Measurements from ENCODE around the gene ADARB2. TPM values are rescaled to one million over a fixed set of nuclear protein-coding genes. Genes with fewer than 3 reads are reported as not detected.

ADARB2 gene
- polyA plus RNA-seq, 3 donors = not detected

GRCh38 chr10:1552881-1553670 is 184.2 kb downstream of the ADARB2 start:
- Histone ChIP-seq H3K4me1 (ENCODE audit: control insufficient read depth in 1 of 2, insufficient read depth in 2 of 2, low read length in 2 of 2) (no peaks in the 10 kb centered on the region), H3K27ac (ENCODE audit: low read depth in 1 of 2, low read length in 2 of 2) (no peak overlapping the region), H3K4me2 (replicated peaks; ENCODE audit: extremely low read depth, low read length, poor library complexity, severe bottlenecking) (no peak overlapping the region), H3K36me3 (replicated peaks in 1 of 2; ENCODE audit: control insufficient read depth in 1 of 2, insufficient read depth in 2 of 2, low read length in 2 of 2) (no peaks in the 10 kb centered on the region), H3K79me2 (ENCODE audit: insufficient read depth, low read length) (no peaks in the 10 kb centered on the region), H2AFZ (ENCODE audit: insufficient read depth, low read depth, low read length, poor library complexity, severe bottlenecking) (no peak overlapping the region), H4K20me1 (ENCODE audit: insufficient read depth, low read length) (no peaks in the 10 kb centered on the region), H3K9me3 (replicated peaks in 1 of 2; ENCODE audit: control insufficient read depth in 1 of 2, insufficient read depth in 1 of 2, low read length in 2 of 2) (peaks cover 0 to 9% of the 10 kb centered on the region in 2 donors), H3K4me3 (replicated peaks in 1 of 3; ENCODE audit: low read depth in 2 of 3, low read length in 3 of 3) (no peak overlapping the region), H3K27me3 (ENCODE audit: control insufficient read depth in 2 of 2, insufficient read depth in 2 of 2, low read length in 2 of 2) (no peaks in the 10 kb centered on the region), H3K9ac (ENCODE audit: insufficient read depth, low read length, poor library complexity, severe bottlenecking) (no peak overlapping the region)
- no peak for TF ChIP-seq CTCF (IDR thresholded peaks at IDR 0.05)
- Mint-ChIP-seq H3K9me3 (peaks cover 3 to 8% (median 5%) of the 10 kb centered on the region in 7 donors), H3K4me1 (no peaks in the 10 kb centered on the region), H3K27me3 (ENCODE audit: low read depth in 3 of 3) (peaks cover 0 to 6% (median 1%) of the 10 kb centered on the region in 3 donors), H3K27ac (no peak overlapping the region), H3K4me3 (no peak overlapping the region), H3K36me3 (no peaks in the 10 kb centered on the region)
- DNase-seq = no peak
- WGBS (ENCODE audit: insufficient coverage) = 85% methylated on average over 20 of the region's 30 CpGs
- intact Hi-C loops (cut with micrococcal nuclease) = no loop called here

GRCh38 chr10:1552406-1552805 is 184.9 kb downstream of the ADARB2 start:
- H3K9me3 Mint-ChIP-seq = peaks cover 3 to 15% (median 8%) of the 10 kb centered on the region in 7 donors
- no peaks in the 10 kb centered on the region for H3K36me3 ChIP-seq (replicated peaks in 1 of 2; ENCODE audit: control insufficient read depth in 1 of 2, insufficient read depth in 2 of 2, low read length in 2 of 2)
- no peak overlapping the region for H3K9ac ChIP-seq (ENCODE audit: insufficient read depth, low read length, poor library complexity, severe bottlenecking)
- no peak overlapping the region for H3K27ac Mint-ChIP-seq
- H3K27me3 ChIP-seq (ENCODE audit: control insufficient read depth in 2 of 2, insufficient read depth in 2 of 2, low read length in 2 of 2) = no peaks in the 10 kb centered on the region
- no peak for DNase-seq
- 71% methylated on average over 7 of the region's 9 CpGs for WGBS (ENCODE audit: insufficient coverage)
- TF ChIP-seq CTCF (IDR thresholded peaks at IDR 0.05) = no peak
- intact Hi-C loops (cut with micrococcal nuclease) = no loop called here
- peaks cover 0 to 14% of the 10 kb centered on the region in 2 donors for H3K9me3 ChIP-seq (replicated peaks in 1 of 2; ENCODE audit: control insufficient read depth in 1 of 2, insufficient read depth in 1 of 2, low read length in 2 of 2)
- H4K20me1 ChIP-seq (ENCODE audit: insufficient read depth, low read length) = no peaks in the 10 kb centered on the region
- no peaks in the 10 kb centered on the region for H3K79me2 ChIP-seq (ENCODE audit: insufficient read depth, low read length)
- no peak overlapping the region for H3K4me3 Mint-ChIP-seq
- H2AFZ ChIP-seq (ENCODE audit: insufficient read depth, low read depth, low read length, poor library complexity, severe bottlenecking) = no peak overlapping the region
- no peak overlapping the region for H3K4me3 ChIP-seq (replicated peaks in 1 of 3; ENCODE audit: low read depth in 2 of 3, low read length in 3 of 3)
- peaks cover 0 to 4% (median 1%) of the 10 kb centered on the region in 3 donors for H3K27me3 Mint-ChIP-seq (ENCODE audit: low read depth in 3 of 3)
- no peaks in the 10 kb centered on the region for H3K4me1 ChIP-seq (ENCODE audit: control insufficient read depth in 1 of 2, insufficient read depth in 2 of 2, low read length in 2 of 2)
- no peaks in the 10 kb centered on the region for H3K36me3 Mint-ChIP-seq
- H3K27ac ChIP-seq (ENCODE audit: low read depth in 1 of 2, low read length in 2 of 2) = no peak overlapping the region
- H3K4me2 ChIP-seq (replicated peaks; ENCODE audit: extremely low read depth, low read length, poor library complexity, severe bottlenecking) = no peak overlapping the region
- H3K4me1 Mint-ChIP-seq = no peaks in the 10 kb centered on the region
